Adrenal gland (tissue), 12 donors: ENCODE data around the gene KLHL3. TPM values are rescaled to one million over a fixed set of nuclear protein-coding genes. Genes with fewer than 3 reads are reported as not detected.

Source experiments
- DNase-seq, 7 donors: peaks; one replicate each; pipeline ENCODE4 v3.0.0-alpha.2; 2019 to 2020
- H3K27ac ChIP-seq, 5 donors: fragments of 200-600 bp; sonication (generic) in 4 of 5; 1 replicate in 3 of 5; 2 replicates in 2 of 5; pipeline versions ENCODE4 v1.5.1 to v1.8.0; 2016 to 2020; ENCODE audit warnings: mild to moderate bottlenecking in 1 of 5
- H3K27me3 ChIP-seq: fragments of 200-600 bp; 2 replicates; pipeline ENCODE4 v1.8.0; 2021
- H3K36me3 ChIP-seq, 2 donors: fragments of 200-600 bp; replicated peaks in 1 of 2; 1 replicate in 1 of 2; 2 replicates in 1 of 2; pipeline versions ENCODE4 v1.5.1 to v1.8.0; 2018 to 2022
- H3K4me1 ChIP-seq, 2 donors: fragments of 200-600 bp; replicated peaks in 1 of 2; 1 replicate in 1 of 2; 2 replicates in 1 of 2; pipeline versions ENCODE4 v1.5.1 to v1.8.0; 2018 to 2021
- H3K4me3 ChIP-seq, 4 donors: fragments of 200-600 bp; sonication (generic) in 3 of 4; one replicate each; pipeline ENCODE4 v1.5.1; 2016 to 2018
- H3K9me3 ChIP-seq, 3 donors: fragments of 200-600 bp; sonication (generic) in 1 of 3; replicated peaks in 1 of 3; 1 replicate in 2 of 3; 2 replicates in 1 of 3; pipeline versions ENCODE4 v1.5.1 to v1.8.0; 2016 to 2021
- POLR2A ChIP-seq, 2 donors: fragments of 450-650 bp; IDR thresholded peaks; one replicate each; pipeline ENCODE4 v1.6.1; 2017; ENCODE audit warnings: antibody characterized with exemption in 2 of 2, mild to moderate bottlenecking in 2 of 2, moderate library complexity in 1 of 2
- WGBS, 4 donors: extraction: QIAGEN DNeasy Blood & Tissue Kit in 2 of 4; methylation state at CpG; one replicate each; pipeline versions ENCODE4 v1.1.5 to v1.1.7; 2013 to 2017; 5-methylcytosine and 5-hydroxymethylcytosine counted together
- intact Hi-C, 2 donors: fragments of 100-400 bp; cut with DNase I; formaldehyde crosslinking; loops; one replicate each; pipeline versions ENCODE4 v1.14.1 to v1.15.0; 2022 to 2023
- polyA plus RNA-seq, 3 donors: library from polyadenylated mRNA; stranded (reverse); fragments of 200-250 nt in 2 of 3; fragments of 350-450 nt in 1 of 3; fragmentation: Illumina TruSeq in 1 of 3; extraction: RNeasy Lipid Tissue Mini Kit (QIAGEN cat#74804) in 1 of 3; gene quantifications; one replicate each; pipeline ENCODE4 v1.2.3, GENCODE V29; 2013 to 2014
- total RNA-seq, 9 donors: library from RNA; depleted of rRNA in 4 of 9; stranded (reverse); fragments of >200 nt in 4 of 9; fragments of 120-200 nt in 1 of 9; fragmentation: NEBNext Ultra II Directional in 1 of 9; extraction: Animal tissue kit (Norgen Biotek cat#: 25700) in 1 of 9; gene quantifications; one replicate each; pipeline versions ENCODE4 v1.1.0 to v1.2.4, GENCODE V29; 2013 to 2023
- TF ChIP-seq, protein P1 (sequence below), 6 experiments: fragments of 450-650 bp in 4 of 6; fragments of 200-600 bp in 2 of 6; sonication (generic) in 1 of 6; IDR thresholded peaks; 1 replicate in 5 of 6; 2 replicates in 1 of 6; pipeline versions ENCODE4 v1.5.1 to v1.8.0; 2016 to 2021; ENCODE audit warnings: antibody characterized with exemption in 6 of 6, mild to moderate bottlenecking in 2 of 6, moderate library complexity in 1 of 6
- donor health status: healthy with polysubstance abuse.
- donor health status: Bipolar disorder and iron deficiency.
- donor health status: DM: yes; HTN: yes; CAD: no.
- donor health status: DM: no; HTN: no; CAD: no.
- donor health status: DM: no; HTN: no; CAD: no.
- donor health status: DM: yes; HTN: yes; CAD: no.

The KLHL3 gene
- total and polyA plus RNA-seq, 12 donors: 3.1 to 28.6 (median 13.4) TPM

DNA sequence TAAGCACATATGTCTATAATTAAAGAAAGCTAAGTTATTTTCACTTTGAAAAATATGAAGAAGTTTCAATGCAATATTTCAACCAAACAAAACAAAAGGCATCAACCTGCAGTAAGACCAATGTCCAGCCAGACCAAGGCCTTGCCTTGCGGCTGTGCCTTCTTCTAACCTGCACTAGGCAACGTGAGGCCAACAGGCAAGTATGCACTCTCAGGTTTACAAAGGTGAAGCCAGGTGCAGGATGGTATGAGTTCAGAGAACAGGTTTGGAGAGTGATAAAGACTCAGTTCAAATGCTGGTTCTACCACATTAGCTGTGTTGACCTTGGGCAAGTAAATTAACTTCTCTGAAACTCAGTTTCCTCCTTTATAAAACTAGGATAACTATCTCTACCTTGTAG, 79.3 kb downstream of the KLHL3 start:
- H3K27me3 ChIP-seq: no peaks in the 10 kb centered on the region
- H3K4me1 ChIP-seq: peaks cover 0 to 1% of the 10 kb centered on the region in 2 donors
- no peak overlapping the region for H3K4me3 ChIP-seq
- H3K36me3 ChIP-seq: no peaks in the 10 kb centered on the region
- WGBS, 4 donors: 89 to 99% (median 94%) methylated on average over 2 of the region's 2 CpGs
- H3K9me3 ChIP-seq: no peaks in the 10 kb centered on the region
- H3K27ac ChIP-seq: no peak overlapping the region
- no peak for DNase-seq
- intact Hi-C loops: no loop called here
- TF ChIP-seq POLR2A (IDR thresholded peaks at IDR 0.05): no peak
- TF ChIP-seq, protein P1, sequence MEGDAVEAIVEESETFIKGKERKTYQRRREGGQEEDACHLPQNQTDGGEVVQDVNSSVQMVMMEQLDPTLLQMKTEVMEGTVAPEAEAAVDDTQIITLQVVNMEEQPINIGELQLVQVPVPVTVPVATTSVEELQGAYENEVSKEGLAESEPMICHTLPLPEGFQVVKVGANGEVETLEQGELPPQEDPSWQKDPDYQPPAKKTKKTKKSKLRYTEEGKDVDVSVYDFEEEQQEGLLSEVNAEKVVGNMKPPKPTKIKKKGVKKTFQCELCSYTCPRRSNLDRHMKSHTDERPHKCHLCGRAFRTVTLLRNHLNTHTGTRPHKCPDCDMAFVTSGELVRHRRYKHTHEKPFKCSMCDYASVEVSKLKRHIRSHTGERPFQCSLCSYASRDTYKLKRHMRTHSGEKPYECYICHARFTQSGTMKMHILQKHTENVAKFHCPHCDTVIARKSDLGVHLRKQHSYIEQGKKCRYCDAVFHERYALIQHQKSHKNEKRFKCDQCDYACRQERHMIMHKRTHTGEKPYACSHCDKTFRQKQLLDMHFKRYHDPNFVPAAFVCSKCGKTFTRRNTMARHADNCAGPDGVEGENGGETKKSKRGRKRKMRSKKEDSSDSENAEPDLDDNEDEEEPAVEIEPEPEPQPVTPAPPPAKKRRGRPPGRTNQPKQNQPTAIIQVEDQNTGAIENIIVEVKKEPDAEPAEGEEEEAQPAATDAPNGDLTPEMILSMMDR (IDR thresholded peaks at IDR 0.05): no peak

- DNase-seq: peak; percentile 50 to 75 (median 60)
- no peak overlapping the region for H3K4me3 ChIP-seq
- 37 to 45% (median 41%) methylated on average over 3 of the region's 3 CpGs for WGBS, 4 donors
- intact Hi-C loops: no loop called here
- no peaks in the 10 kb centered on the region for H3K27me3 ChIP-seq
- H3K4me1 ChIP-seq: peaks cover 8 to 11% of the 10 kb centered on the region in 2 donors
- TF ChIP-seq, protein P1 (IDR thresholded peaks at IDR 0.05): no peak
- TF ChIP-seq POLR2A (IDR thresholded peaks at IDR 0.05): no peak
- no peaks in the 10 kb centered on the region for H3K36me3 ChIP-seq
- no peak overlapping the region for H3K27ac ChIP-seq
- no peaks in the 10 kb centered on the region for H3K9me3 ChIP-seq
Measured at GRCh38 chr5:137651022-137651421, 84.9 kb downstream of the KLHL3 start.

GRCh38 chr5:137649228-137649935, 86.5 kb downstream of the KLHL3 start:
- Histone ChIP-seq H3K4me3 (no peak overlapping the region), H3K27ac (no peak overlapping the region), H3K27me3 (no peaks in the 10 kb centered on the region), H3K4me1 (peaks cover 8 to 11% of the 10 kb centered on the region in 2 donors), H3K36me3 (no peaks in the 10 kb centered on the region), H3K9me3 (no peaks in the 10 kb centered on the region)
- no peak for TF ChIP-seq POLR2A (IDR thresholded peaks at IDR 0.05)
- TF ChIP-seq, protein P1 (IDR thresholded peaks at IDR 0.05): no peak
- peak in 1 of 7 donors; percentile 49 for DNase-seq
- WGBS, 4 donors: 62 to 82% (median 76%) methylated on average over 3 of the region's 3 CpGs
- intact Hi-C loops: no loop called here

DNA sequence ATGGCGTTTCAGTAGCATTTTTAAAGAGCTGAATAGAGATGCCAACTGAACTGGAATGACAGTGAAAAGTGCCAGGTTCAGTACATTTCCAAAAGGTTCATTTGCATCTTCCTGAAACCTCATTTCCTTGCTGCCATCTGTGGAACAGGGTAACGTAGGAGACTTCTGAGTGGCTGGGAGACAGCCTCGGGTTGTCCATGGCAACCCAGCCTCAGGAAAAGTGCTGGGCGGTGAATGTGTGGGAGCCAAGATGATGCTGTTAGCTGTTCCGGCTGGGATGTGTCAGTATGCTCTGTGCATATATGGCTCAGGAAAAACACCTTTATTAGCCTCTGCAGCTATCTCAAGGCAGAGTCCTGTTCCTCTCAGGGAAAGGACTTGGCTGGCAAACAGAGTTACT, 87.5 kb downstream of the KLHL3 start:
- WGBS, 4 donors: 89 to 98% (median 94%) methylated on average over 4 to 5 of the region's 5 CpGs
- DNase-seq: no peak
- Histone ChIP-seq H3K9me3 (no peaks in the 10 kb centered on the region), H3K4me3 (no peak overlapping the region), H3K27ac (no peak overlapping the region), H3K4me1 (peaks cover 8 to 11% of the 10 kb centered on the region in 2 donors), H3K27me3 (no peaks in the 10 kb centered on the region), H3K36me3 (no peaks in the 10 kb centered on the region)
- intact Hi-C loops: no loop called here
- TF ChIP-seq, protein P1 (IDR thresholded peaks at IDR 0.05): no peak
- TF ChIP-seq POLR2A (IDR thresholded peaks at IDR 0.05): no peak
